Fibroblast of skin of left quadriceps (primary cell): ENCODE measurements around the gene SSUH2.
"Not testable (repeated sequence)": the region's sequence is repeated elsewhere in the genome, so short reads cannot be mapped to it uniquely, and the experiment has no call there.

Experiments used
- DNase-seq, 2 experiments: peaks; one replicate each; pipeline ENCODE4 v3.0.0-alpha.2; 2013; ENCODE audit warnings: low read depth in 2 of 2

The SSUH2 gene

DNA sequence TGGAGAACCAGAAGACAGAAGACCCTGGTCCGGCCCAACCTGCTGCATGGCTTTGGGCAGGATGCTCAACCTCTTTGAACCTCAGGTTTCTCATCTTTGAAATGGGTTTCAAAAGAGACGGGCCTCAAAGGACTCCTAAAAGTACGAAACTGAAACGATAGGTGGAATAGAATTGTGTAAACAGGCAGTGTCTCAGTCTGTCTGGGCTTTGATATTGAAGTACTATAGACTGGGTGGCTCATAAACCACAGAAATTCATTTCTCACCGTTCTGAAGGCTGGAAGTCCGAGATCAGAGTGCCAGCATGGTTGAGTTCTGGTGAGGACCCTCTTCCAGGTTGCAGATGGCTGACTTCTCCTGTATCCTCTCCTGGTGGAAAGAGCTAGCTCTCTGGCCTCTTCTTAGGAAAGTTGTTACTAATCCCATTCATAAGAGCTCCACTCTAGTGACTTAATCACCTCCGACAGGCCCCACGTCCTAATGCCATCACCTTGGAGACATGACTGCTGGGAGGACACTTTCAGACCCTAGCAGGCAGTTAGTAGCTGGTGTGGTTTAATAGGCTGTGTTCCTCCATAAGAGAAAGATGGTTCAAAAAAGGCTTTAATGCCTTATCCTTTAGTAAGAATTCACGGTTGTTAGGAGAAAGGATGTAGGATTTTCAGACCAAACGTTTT lies 35.7 kb downstream of the SSUH2 start:
- no peak for DNase-seq

DNA sequence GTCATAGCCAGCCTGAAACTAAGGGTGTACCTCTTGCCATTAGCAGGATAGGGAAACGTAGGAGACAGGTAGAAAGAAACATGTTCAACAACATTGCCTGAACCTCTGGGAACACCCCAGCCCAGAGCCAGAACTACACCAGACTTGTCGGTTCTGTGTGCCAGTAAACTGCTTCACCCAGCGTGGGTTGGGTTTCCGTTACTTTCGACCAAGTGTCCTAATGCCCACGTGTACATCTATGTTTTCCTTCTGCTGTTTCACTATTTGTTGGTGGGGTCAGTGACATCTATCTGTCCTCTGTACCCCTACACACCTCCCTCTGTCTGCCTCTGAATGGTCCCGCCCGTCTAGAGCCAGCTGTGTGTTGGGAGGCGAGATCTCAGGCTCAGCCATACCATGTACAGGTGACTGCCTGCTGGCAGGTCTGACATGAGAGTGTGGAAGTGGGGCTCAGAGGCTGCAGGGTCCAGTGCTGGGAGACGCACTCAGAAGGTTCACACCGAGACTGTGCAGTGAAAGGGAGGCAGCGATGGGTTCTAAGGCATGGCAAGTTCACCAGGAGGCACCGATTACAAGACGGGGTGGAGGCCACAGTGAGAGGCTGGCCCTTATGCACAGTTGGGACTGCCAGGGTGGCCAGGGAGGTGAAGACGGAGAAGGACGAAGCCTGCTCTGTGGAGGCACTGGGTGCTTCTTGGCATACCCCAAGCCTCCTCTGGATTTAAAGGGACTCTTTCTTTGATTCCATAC lies 36.4 kb downstream of the SSUH2 start:
- DNase-seq: no peak

DNA sequence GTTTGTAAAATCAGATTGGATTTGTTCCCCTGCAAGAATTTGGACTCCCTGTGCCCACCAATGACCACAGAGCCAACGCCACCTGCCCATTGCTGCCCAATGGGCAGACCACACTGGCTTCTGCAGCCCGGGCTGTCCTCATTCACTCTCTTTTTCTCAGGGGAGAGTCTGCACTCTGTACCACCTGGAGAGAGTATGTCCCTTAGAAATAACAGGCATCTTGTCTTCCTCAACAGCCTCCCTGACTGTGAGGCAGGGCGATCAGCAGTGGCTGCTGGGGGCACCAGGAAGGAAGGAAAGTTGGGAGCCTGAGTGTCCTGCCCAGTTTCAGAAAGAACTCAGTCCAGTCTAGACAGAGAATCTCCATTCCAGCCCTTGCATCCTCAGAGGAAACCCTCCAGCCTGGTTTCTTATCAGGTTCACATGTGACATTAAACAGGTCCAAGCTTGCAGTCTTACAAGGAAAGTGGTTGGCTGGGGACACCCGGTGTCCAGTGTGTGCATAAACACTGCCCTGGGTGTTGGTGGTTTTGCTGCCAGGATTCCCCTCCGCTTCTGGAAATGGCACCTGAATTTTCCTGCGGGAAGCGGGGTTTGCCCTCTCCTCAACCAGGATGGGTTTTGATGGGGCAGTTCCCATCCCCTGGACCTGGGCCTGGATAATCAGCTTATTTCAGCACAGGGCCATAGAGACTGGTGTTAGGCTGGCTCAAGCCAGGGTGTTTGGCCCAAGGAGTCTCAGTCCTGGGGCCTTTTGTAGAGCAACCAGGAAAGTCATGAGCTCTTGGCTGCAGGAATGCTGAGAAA lies 37.2 kb downstream of the SSUH2 start:
- peak; percentile 49 to 57 for DNase-seq

DNA sequence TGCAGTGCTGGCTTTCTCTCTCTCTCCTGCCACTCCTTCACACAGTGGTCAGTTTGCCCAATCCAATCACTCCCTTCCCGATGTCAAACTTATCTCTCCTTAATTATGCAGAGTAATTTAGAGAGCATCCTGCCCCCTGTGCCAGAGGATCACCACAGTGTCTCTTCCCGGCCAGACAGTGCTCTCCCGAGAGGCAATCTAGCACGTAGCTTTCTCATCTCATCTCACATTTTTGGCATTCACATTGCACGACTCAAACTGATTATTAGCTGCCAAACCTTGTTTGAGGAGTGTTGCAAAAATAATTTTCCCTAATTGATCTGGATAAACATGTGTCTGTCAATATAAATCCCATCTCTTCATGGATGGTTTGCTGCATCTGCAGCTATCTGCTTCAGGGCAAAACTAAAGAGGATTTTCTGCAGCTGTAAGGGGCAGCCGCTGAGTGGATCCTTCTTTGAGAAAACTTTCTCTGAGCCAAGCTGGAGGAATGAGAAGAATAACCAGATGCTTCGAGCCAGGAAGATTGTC lies 37.8 kb downstream of the SSUH2 start:
- no peak for DNase-seq

DNA sequence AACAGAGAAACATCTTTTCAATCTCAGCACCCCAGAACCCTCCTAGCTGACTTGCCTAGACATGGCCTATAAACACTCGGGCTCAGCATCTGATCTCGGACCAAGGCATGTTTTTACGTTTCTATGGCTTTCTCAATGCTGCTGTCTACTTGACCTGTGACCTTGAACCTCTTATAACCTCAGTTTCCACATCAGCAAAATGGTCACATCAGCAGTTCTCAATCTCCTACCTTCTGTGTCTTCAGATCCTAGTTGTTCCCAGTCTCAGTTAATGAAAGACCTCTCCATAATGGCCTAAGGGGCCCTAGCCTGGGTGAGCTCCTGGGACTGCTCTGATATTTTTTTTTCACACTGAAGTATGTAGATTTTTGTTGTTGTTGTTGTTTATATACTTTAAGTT lies 39.6 kb downstream of the SSUH2 start:
- DNase-seq: no peak

DNA sequence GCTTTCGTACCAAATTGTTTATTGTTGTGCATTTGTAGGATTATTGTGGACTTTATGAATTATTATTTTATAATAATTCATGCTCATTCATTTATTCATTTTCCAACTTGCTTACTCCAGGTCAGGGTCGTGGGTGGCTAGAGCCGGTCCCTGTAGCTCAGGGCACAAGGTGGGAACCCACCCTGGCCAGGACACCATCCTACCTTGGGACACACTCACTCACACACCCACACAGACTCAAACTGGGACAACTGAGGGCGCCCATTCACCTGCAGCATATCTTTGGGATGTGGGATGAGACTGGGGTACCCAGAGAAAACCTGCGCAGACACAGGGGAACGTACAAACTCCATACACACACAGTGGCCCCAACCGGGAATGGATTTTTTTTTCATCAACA lies 40.6 kb downstream of the SSUH2 start:
- no peak for DNase-seq

DNA sequence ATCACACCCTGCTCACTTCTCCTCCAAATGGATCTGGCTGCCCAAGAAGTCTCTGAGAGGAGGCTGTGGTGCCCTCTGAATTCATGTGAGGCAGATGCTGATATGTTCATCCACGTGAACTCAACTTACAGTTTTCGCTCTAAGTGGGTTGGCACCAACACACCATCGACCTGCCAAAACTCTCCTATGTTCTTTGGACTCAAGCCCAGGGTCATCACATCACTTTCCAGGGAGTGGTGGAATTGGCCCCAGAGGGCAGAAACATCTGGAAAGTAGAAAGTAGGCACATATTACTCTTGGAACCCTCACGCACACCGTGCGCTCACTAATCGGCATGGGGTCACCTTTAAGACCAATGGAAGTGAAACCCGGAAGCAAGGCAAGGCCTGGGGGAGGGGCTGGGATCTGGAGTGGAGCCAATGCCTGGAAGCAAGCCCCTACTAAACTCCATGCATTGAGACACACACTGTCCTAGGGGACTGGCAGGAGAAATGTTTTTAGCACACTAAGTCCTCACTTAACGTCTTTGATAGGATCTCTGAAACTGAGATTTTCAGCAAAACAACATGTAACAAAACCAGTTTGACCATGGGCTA lies 41.4 kb downstream of the SSUH2 start:
- DNase-seq: no peak

DNA sequence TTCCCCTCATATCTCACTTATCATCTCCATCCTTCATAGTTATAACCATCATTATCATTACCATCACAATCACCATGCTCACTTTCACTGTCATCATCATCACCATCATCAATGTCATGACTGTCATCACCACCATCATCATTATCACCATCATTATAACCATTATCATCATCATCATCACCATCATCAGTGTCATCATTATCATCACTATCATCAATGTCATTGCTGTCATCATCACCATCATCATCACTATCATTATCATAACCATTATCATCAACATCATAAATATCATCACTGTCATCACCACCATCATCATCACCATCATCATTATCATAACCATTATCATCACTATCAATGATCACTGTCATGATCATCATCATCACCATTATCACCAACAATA lies 44.1 kb downstream of the SSUH2 start:
- no peak for DNase-seq

DNA sequence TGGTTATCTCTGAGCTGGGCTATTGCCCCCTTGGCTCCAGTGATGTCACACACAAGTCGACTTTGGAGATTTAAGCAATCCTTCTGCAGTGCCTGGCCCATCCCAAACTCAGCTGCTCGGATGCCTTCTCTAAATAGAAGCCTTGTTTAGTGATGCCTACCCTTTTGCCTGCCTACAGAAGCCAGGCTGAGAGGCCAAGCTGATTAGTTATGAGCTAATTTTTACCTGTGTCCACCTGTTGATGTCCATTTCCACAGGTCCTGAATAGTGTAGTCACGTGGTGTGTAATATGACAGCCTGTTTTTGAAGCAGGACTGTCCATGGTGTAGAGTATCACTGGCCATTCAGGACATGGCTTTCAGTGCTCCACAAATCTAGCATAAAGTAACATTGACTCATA lies 45.5 kb downstream of the SSUH2 start:
- DNase-seq: no peak

DNA sequence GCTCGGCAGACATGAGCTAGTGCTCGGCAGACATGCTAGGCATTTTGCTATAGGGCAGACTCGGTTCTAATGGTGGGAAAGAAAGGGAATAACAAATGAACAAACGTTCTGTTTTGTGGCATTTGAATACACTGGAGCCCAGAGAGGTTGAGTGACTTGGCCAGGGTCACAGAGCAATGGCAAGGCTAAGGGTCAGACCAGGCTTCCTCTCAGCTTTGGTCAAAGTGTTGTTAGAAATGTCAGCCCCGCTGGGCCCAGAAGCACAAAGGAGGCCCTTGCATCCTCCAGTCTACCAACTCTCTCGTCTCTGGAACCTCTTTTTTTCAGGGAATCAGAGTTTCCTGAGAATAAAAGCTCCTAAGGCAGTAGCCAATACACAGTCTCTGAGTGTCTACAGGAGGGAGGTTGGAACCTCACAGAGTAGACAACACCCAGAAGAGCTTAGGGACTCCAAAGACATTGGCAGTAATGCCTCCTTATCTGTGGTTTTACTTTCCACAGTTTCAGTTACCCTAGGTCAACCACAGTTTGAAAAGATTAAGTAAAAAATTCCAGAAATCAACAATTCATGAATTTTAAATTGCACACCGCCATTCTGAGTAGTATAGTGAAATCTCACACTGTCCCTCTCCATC lies 47.3 kb downstream of the SSUH2 start:
- no peak for DNase-seq

DNA sequence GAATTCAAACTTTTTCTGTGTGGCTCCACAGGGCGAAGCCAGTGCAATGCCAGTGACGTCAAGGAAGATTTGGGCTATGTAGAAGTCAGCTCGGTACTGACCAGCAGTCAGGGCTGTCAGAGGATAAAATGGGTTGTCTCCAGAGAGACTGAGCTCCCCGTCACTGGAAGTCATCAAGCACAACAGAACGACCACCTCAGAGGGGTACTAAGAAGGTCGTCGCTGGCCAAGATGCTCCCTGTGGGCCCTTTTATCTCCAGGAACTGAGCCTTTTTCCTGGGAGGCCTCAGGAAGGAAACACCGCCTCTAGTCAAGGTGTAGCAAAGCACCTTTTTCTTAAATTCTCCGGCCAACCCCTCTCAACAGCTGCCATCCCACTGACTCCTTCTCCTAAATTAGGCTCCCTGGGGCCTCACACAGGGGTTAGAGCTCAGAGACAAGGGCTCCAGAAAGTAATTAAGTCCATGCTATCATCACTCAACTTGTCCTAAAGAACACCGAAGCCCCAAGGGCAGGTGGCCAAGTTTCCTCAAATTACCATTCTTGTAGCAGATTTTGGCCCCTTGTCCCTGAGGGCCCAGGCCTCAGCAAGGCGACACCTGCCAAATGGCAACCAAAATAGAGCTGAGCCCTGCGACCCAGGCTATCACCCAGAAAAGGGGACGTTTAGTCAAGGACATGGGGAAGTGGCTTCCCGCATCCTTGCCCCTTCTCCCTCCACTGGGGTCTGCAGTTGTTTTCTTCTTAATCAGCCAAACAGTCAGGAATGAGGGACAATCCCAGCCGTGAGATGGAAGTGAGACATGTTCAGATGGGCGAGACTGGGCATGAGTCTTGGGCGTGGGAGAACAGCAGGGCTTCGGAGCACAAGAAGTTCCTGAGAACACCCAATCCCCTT lies 48.0 kb downstream of the SSUH2 start:
- no peak for DNase-seq

DNA sequence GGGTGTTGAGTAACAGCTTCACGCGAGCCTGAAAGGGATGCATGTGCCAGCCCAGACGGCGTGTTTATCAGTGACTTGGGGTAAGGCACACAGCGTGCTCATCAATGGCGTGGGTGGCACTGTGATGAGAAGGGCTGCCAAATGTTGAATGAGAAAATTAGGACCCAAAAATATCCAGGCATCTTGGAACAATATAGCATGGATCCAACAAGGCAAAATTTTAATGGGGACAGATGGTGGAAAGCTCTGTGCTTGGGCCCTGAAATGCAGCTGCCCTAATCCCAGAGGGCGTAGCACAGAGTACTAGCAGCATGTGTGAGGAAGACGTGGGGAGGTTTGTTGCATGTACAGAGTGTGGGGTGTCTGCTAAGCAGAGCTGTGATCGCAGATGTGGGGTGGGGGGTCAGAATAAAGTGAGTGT lies 48.9 kb downstream of the SSUH2 start:
- DNase-seq: no peak

DNA sequence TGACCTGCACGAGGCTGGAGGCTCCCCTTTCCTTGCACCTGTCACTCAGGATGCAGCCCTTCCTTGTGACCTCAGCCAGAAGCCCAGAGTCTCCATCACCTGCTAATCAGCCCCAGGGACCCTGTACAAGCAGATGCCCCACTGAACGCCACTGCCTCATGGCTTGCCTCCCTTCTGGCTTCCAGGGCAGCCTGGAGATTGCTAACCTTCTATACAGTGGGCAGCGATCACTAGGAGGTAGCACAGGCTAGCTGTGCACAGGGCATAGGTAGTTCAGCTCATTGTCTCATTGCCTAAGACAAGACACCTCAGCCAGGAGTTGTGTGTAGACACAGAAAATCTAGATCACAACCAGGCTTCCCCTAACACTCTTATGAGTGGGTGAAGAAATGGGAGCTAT lies 49.3 kb downstream of the SSUH2 start:
- no peak for DNase-seq

DNA sequence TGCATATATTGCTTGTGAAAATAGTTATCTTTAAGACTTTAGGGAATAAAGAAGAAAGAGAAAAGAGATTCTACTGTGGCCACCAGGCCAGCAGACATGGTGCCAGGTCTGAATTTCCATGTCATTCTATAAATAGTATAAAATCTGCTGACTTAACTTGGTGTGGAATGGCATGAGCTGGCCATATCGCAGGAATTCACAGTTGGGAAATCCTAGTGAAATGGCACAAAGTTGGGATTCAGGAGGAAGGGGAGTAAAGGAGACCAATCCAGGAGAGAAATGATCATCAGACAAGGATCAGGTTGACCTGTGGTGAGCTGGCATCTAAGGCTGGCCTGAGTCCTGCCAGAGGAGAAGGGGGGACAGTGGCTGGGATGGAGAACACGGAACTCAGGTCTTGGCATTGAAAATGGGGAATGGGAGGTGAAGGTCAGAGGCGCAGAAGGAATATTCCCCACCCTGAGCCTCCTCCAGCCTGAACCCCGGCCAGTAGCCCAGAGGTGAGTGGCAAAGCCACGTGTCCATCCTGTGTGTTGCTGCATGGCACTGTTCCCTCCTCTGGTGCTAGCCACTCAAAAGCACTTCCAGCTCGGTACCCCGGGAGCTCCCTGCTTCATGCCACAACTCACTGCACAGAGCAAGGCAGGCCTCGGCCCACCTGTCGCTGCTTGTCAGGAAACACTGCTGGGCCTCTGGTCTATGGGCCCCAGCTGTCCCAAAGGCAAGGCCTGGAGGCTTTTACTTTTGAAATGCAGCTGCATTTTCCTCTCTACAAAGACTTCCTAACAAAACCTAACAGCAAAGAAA lies 51.4 kb downstream of the SSUH2 start:
- DNase-seq: no peak

DNA sequence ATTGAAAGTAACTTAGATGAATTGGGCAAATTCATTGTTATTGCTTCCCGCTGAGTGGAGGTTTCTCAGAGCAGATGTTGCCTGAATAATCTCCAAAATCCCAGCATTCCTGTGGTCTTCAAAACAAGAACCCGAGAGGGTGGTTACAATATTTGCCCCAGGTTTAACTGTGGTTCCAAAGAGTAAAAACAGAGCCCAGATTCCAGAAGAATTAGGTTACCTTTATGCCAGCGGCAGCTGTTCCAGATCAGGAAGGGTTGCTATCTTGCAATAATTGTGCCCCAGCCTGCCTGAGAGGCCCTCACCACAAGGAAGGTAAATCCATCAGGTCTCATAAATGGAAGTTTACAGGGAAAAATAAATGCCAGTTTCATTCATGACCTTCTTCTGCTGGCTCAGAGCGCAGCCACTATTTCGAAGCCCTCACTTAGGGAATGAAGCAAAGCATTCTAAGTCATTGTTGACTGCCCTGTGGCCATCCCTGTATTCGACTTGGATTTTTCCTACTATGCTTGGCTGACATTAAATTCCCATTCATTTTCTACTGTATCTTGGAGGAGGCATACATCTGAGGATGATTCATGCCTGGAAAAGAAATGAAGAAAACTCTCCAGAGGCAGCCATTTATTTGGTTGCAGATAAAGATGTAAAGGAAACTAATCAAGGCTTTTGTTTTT lies 54.6 kb downstream of the SSUH2 start:
- peak; percentile 40 to 45 for DNase-seq

DNA sequence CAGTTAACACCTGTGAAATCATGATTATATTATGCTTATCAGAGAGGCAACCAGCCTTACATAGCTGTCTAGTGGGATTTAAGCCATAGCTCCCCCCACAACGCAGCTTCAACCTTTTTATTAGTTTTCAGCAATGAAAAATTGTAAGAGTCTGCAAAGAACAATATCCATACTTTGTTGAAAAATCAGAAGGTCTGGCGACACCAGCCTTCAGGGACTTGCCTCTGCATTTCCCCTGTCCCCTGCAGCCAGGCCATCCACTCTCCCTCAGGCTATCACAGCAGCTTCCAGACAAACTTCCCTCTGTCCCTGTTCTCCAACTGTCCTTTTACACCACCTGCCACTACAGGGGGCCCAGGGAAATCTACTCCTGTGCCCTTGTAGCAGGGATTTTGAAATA lies 59.9 kb downstream of the SSUH2 start:
- no peak for DNase-seq

DNA sequence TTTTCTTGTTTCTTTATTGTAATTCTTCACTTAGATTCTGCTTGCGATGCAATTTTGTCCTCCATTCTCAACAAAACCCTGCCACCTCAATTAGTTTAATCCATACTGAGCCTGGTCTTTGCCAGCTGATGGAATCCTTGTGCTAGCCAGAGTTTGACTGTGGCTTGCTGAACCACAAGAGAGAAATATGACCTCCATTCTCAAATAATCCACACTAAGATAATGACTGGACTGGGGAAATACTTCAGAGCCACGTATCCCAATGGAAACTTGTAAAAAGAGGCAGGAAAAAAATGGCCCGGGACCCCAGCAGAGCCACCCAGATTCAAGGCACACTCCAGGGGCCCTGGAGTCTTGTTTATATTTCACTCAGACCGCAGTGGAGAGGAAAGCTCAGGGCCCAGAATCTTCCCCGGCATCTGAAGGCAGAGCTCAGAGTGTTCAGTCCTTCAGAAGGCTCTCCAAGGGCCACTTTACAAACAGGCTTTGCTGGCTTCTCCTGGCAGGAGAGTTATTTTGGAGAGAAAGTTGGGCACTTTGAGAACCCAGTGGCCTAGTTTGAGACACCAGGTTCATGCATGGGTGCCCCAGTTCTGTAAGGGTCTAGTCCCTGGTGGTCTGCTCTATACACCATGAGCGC lies 62.7 kb downstream of the SSUH2 start:
- no peak for DNase-seq

DNA sequence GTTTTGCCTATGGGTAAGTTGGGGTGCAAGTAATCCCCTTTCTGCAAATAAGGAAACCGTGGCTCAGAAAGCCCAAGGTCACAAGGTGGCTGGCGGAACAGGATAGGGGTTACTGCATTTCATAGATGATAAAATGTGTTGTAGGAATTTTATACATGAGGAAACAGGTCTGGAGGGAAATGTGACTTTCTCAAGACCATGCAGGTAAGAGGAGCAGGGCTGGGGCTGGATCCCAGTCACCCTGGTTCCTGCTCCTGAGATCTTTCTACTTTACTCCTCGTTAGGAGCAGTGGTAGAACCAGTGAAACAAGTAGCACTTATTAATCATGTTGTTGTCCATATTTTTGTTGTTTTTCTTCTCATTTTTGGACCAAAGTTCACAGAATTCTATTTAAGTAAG lies 63.2 kb downstream of the SSUH2 start:
- DNase-seq: no peak

DNA sequence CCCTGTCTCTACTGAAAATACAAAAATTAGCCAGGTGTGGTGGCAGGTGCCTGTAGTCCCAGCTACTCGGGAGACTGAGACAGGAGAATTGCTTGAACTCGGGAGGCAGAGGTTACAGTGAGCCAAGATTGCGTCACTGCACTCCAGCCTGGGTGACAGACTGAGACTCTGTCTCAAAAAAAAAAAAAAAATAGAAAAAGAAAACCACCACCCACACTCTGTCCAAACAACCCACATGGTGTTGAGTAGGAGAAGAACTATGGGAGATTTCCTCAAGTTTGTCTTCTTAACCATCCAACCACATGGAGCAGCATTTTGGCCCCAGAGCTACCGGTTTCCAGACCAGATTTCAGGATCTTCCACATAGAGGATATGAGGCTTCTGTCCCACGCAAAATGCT lies 64.2 kb downstream of the SSUH2 start:
- not testable (repeated sequence) for DNase-seq
